ENCODE data around the gene ALG12.

- TF ChIP-seq CTCF (conservative IDR thresholded peaks at IDR 0.05; ENCODE audit: low read depth, low read length) (no peak), EZH2 (IDR thresholded peaks at IDR 0.05; ENCODE audit: borderline replicate concordance, low read depth, low read length, poor library complexity, severe bottlenecking) (no peak)
Observed at GRCh38 chr22:49957826-49958365, 39.7 kb upstream of the ALG12 start.
